Measurements from ENCODE around the gene DYNAP.

The DYNAP gene

GRCh38 chr18:54626779-54627178 is 35.7 kb downstream of the DYNAP start:
- Histone ChIP-seq H3K36me3 (ENCODE audit: control insufficient read depth, low read length) (no peaks in the 10 kb centered on the region), H3K4me1 (ENCODE audit: control insufficient read depth, low read length) (no peaks in the 10 kb centered on the region), H3K27ac (ENCODE audit: low read depth, low read length) (no peak overlapping the region), H3K4me3 (ENCODE audit: low read length) (no peak overlapping the region), H3K9me2 (replicated peaks; ENCODE audit: control insufficient read depth, low read length) (no peaks in the 10 kb centered on the region), H3K27me3 (ENCODE audit: control insufficient read depth, low read length) (no peaks in the 10 kb centered on the region), H3K4me2 (ENCODE audit: low read length) (no peak overlapping the region), H3K9me3 (ENCODE audit: control insufficient read depth, insufficient read depth, low read length) (no peaks in the 10 kb centered on the region), H4K20me1 (ENCODE audit: control insufficient read depth, insufficient read depth, low read depth, low read length) (no peaks in the 10 kb centered on the region), H3K79me2 (ENCODE audit: control insufficient read depth, low read length) (no peaks in the 10 kb centered on the region), H3F3A (ENCODE audit: control insufficient read depth, insufficient read depth) (no peaks in the 10 kb centered on the region)
- TF ChIP-seq CTCF (IDR thresholded peaks at IDR 0.05; ENCODE audit: low read depth, low read length, poor library complexity, severe bottlenecking) (no peak), EZH2phosphoT487 (IDR thresholded peaks at IDR 0.05; ENCODE audit: borderline replicate concordance, low read length) (no peak)

DNA sequence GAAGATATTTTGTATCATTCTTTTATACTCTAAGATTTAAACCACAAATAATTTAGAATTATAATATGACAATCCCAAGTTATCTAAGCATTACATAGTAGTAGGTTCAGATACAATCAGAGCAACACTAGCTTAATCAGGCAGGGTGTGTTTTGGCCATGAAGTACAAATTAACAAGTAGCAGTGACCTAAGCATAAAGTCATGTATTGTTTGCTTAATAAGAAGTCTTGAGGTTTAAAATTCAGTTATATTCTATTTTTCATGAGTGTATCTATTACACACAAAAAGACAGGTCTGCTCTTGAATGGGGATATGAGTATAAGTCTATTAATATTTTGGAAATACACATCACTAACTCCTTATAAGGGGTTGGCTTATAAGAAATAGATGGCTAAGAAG is 39.9 kb downstream of the DYNAP start:
- Histone ChIP-seq H3K36me3 (ENCODE audit: control insufficient read depth, low read length) (no peaks in the 10 kb centered on the region), H3K4me2 (ENCODE audit: low read length) (no peak overlapping the region), H3F3A (ENCODE audit: control insufficient read depth, insufficient read depth) (no peaks in the 10 kb centered on the region), H3K27me3 (ENCODE audit: control insufficient read depth, low read length) (no peaks in the 10 kb centered on the region), H3K4me3 (ENCODE audit: low read length) (no peak overlapping the region), H4K20me1 (ENCODE audit: control insufficient read depth, insufficient read depth, low read depth, low read length) (no peaks in the 10 kb centered on the region), H3K27ac (ENCODE audit: low read depth, low read length) (no peak overlapping the region), H3K9me3 (ENCODE audit: control insufficient read depth, insufficient read depth, low read length) (no peaks in the 10 kb centered on the region), H3K79me2 (ENCODE audit: control insufficient read depth, low read length) (no peaks in the 10 kb centered on the region), H3K9me2 (replicated peaks; ENCODE audit: control insufficient read depth, low read length) (no peaks in the 10 kb centered on the region), H3K4me1 (ENCODE audit: control insufficient read depth, low read length) (no peaks in the 10 kb centered on the region)
- TF ChIP-seq CTCF (IDR thresholded peaks at IDR 0.05; ENCODE audit: low read depth, low read length, poor library complexity, severe bottlenecking) (no peak), EZH2phosphoT487 (IDR thresholded peaks at IDR 0.05; ENCODE audit: borderline replicate concordance, low read length) (no peak)

- Histone ChIP-seq H3K4me2 (ENCODE audit: low read length) (no peak overlapping the region), H3K27me3 (ENCODE audit: control insufficient read depth, low read length) (no peaks in the 10 kb centered on the region), H3K9me2 (replicated peaks; ENCODE audit: control insufficient read depth, low read length) (no peaks in the 10 kb centered on the region), H3K4me3 (ENCODE audit: low read length) (no peak overlapping the region), H3K9me3 (ENCODE audit: control insufficient read depth, insufficient read depth, low read length) (no peaks in the 10 kb centered on the region), H3K79me2 (ENCODE audit: control insufficient read depth, low read length) (no peaks in the 10 kb centered on the region), H3F3A (ENCODE audit: control insufficient read depth, insufficient read depth) (no peaks in the 10 kb centered on the region), H3K27ac (ENCODE audit: low read depth, low read length) (no peak overlapping the region), H4K20me1 (ENCODE audit: control insufficient read depth, insufficient read depth, low read depth, low read length) (no peaks in the 10 kb centered on the region), H3K36me3 (ENCODE audit: control insufficient read depth, low read length) (no peaks in the 10 kb centered on the region), H3K4me1 (ENCODE audit: control insufficient read depth, low read length) (no peaks in the 10 kb centered on the region)
- TF ChIP-seq EZH2phosphoT487 (IDR thresholded peaks at IDR 0.05; ENCODE audit: borderline replicate concordance, low read length) (no peak), CTCF (IDR thresholded peaks at IDR 0.05; ENCODE audit: low read depth, low read length, poor library complexity, severe bottlenecking) (no peak)
These were observed 45.2 kb downstream of the DYNAP start for GRCh38 chr18:54636217-54636616.

- no peaks in the 10 kb centered on the region for H3K36me3 ChIP-seq (ENCODE audit: control insufficient read depth, low read length)
- no peaks in the 10 kb centered on the region for H3K79me2 ChIP-seq (ENCODE audit: control insufficient read depth, low read length)
- H4K20me1 ChIP-seq (ENCODE audit: control insufficient read depth, insufficient read depth, low read depth, low read length), result no peaks in the 10 kb centered on the region
- TF ChIP-seq EZH2phosphoT487 (IDR thresholded peaks at IDR 0.05; ENCODE audit: borderline replicate concordance, low read length) (no peak), CTCF (IDR thresholded peaks at IDR 0.05; ENCODE audit: low read depth, low read length, poor library complexity, severe bottlenecking) (no peak)
- H3K9me2 ChIP-seq (replicated peaks; ENCODE audit: control insufficient read depth, low read length), result no peaks in the 10 kb centered on the region
- no peaks in the 10 kb centered on the region for H3K4me1 ChIP-seq (ENCODE audit: control insufficient read depth, low read length)
- H3K4me3 ChIP-seq (ENCODE audit: low read length), result no peak overlapping the region
- no peak overlapping the region for H3K27ac ChIP-seq (ENCODE audit: low read depth, low read length)
- no peak overlapping the region for H3K4me2 ChIP-seq (ENCODE audit: low read length)
- no peaks in the 10 kb centered on the region for H3F3A ChIP-seq (ENCODE audit: control insufficient read depth, insufficient read depth)
- H3K27me3 ChIP-seq (ENCODE audit: control insufficient read depth, low read length), result no peaks in the 10 kb centered on the region; the same call in 1 of the 2 replicates
- no peaks in the 10 kb centered on the region for H3K9me3 ChIP-seq (ENCODE audit: control insufficient read depth, insufficient read depth, low read length)
These were observed 50.7 kb downstream of the DYNAP start for GRCh38 chr18:54641734-54642133.

Data from DOHH2 (cell line).